ENCODE data around the gene MOCOS.
A peak's percentile ranks its signal among the peaks of the same experiment; 100 is the strongest.

MOCOS gene

DNA sequence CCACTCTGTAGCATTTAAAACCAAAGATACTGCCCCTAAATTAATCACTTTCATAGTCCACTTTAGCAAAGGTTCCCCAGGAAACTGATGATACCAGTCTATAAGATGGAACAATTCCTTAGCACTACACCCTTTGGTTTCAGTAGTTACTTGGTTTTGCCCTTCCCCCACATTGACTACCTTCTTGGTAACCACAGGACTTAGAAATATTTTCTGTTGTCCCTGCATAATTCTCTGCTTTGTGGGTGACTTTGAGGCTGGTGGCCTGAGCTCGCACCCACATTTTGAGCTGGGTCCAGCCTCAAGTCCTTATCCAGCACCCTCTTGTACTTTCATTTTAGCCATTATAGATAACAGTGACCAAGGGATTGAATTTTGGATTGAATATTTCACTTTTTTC, 34.5 kb upstream of the MOCOS start:
- no peak for DNase-seq (ENCODE audit: low read depth in 2 of 2)
- TF ChIP-seq, protein P1, sequence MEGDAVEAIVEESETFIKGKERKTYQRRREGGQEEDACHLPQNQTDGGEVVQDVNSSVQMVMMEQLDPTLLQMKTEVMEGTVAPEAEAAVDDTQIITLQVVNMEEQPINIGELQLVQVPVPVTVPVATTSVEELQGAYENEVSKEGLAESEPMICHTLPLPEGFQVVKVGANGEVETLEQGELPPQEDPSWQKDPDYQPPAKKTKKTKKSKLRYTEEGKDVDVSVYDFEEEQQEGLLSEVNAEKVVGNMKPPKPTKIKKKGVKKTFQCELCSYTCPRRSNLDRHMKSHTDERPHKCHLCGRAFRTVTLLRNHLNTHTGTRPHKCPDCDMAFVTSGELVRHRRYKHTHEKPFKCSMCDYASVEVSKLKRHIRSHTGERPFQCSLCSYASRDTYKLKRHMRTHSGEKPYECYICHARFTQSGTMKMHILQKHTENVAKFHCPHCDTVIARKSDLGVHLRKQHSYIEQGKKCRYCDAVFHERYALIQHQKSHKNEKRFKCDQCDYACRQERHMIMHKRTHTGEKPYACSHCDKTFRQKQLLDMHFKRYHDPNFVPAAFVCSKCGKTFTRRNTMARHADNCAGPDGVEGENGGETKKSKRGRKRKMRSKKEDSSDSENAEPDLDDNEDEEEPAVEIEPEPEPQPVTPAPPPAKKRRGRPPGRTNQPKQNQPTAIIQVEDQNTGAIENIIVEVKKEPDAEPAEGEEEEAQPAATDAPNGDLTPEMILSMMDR (IDR thresholded peaks at IDR 0.05; ENCODE audit: low read depth, low read length), result no peak
- H3K4me3 ChIP-seq (replicated peaks in 1 of 2; ENCODE audit: low read depth in 2 of 2, low read length in 2 of 2), result no peak overlapping the region

GRCh38 chr18:36153203-36153602, 34.1 kb upstream of the MOCOS start:
- DNase-seq (ENCODE audit: low read depth in 2 of 2), result peak; percentile 18 to 72
- no peak overlapping the region for H3K4me3 ChIP-seq (replicated peaks in 1 of 2; ENCODE audit: low read depth in 2 of 2, low read length in 2 of 2)
- TF ChIP-seq, protein P1 (IDR thresholded peaks at IDR 0.05; ENCODE audit: low read depth, low read length), result no peak

- DNase-seq (ENCODE audit: low read depth in 2 of 2), result no peak
- TF ChIP-seq, protein P1 (IDR thresholded peaks at IDR 0.05; ENCODE audit: low read depth, low read length), result no peak
- H3K4me3 ChIP-seq (replicated peaks in 1 of 2; ENCODE audit: low read depth in 2 of 2, low read length in 2 of 2), result no peak overlapping the region
These were observed 33.5 kb upstream of the MOCOS start for GRCh38 chr18:36153771-36154170.

GRCh38 chr18:36155851-36156757, 31.2 kb upstream of the MOCOS start:
- DNase-seq (ENCODE audit: low read depth in 2 of 2), result peak in 1 of 2 donors; percentile 14
- TF ChIP-seq, protein P1 (IDR thresholded peaks at IDR 0.05; ENCODE audit: low read depth, low read length), result no peak

DNA sequence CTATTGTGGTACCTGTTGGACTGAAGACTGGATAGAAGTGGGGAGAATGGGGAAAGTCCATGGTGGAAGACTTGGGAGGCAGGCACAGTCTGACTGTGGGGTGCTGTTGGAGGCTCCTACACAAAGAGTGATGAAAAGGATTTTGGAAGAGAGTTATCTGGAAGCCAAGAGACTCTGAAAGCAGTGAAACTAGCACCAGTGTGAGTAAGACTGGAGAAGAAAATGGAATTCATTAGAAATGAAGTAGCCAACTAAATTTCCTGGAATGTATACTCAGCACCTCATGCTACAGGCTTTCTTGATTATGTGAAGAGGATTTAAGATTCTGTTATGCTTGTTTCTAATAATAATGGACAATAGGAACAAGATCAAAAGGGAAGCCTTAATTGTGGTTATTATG, 29.9 kb upstream of the MOCOS start:
- TF ChIP-seq, protein P1 (IDR thresholded peaks at IDR 0.05; ENCODE audit: low read depth, low read length), result no peak
- no peak overlapping the region for H3K4me3 ChIP-seq (replicated peaks in 1 of 2; ENCODE audit: low read depth in 2 of 2, low read length in 2 of 2)
- DNase-seq (ENCODE audit: low read depth in 2 of 2), result peak in 1 of 2 donors; percentile 5

More at GRCh38 chr18:36155851-36156757, 31.2 kb upstream of the MOCOS start:
- H3K4me3 ChIP-seq (replicated peaks in 1 of 2; ENCODE audit: low read depth in 2 of 2, low read length in 2 of 2), result no peak overlapping the region

DNA sequence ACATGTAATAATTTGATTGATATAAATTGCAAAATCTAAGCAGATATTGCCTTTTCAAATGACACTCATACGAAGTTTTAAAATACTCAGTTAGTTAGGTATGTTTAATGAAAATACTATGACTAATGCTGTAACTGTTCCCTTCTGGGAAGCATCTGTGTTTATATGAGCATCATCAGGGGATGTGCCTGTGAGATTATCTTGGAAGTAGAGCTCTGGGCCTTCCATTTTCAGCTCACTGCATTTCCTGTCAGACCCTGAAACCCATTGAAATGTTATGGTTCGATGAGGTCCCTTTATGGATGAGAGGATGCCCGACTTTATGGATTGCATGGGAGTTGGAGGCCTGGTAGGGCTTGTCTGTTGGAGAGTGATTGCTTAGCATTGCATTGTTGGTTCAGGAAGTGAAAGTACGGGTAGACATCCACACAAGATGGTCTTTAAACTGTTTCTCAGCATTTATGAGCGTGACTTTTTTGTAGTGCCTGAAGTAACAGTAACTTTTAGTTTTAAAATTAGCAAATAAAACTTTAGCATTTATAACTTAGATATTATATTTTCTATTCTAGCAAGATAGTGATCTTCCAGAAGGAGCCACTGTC, 28.9 kb upstream of the MOCOS start:
- no peak overlapping the region for H3K4me3 ChIP-seq (replicated peaks in 1 of 2; ENCODE audit: low read depth in 2 of 2, low read length in 2 of 2)
- TF ChIP-seq, protein P1 (IDR thresholded peaks at IDR 0.05; ENCODE audit: low read depth, low read length), result no peak
- peak; percentile 59 to 84 for DNase-seq (ENCODE audit: low read depth in 2 of 2)
